H1 (cell line): Measurements from ENCODE around the gene NAV2. TPM values are rescaled to one million over a fixed set of nuclear protein-coding genes. Genes with fewer than 3 reads are reported as not detected.

Source experiments
- CTCF ChIA-PET: fragments of 300-600 bp; sonication (Branson Sonifier 250); formaldehyde crosslinking; loops from one replicate; lab custom pipeline; 2021; ENCODE audit not compliant: partially characterized antibody; lab: Charles Lee
- POLR2A ChIA-PET: fragments of 300-600 bp; sonication (Branson Sonifier 250); formaldehyde crosslinking; loops from one replicate; lab custom pipeline; 2021; ENCODE audit warnings: inconsistent platforms; ENCODE audit not compliant: partially characterized antibody; lab: Charles Lee
- DNase-seq, 2 experiments: peaks; one replicate each; pipeline versions ENCODE4 v3.0.0 to v3.0.0-alpha.2; 2010 to 2022; ENCODE audit warnings: low spot score in 2 of 2, low read depth in 1 of 2, mixed read lengths in 1 of 2
- FAIRE-seq: peaks from 2 replicates; lab custom pipeline; 2011; peaks lifted over from hg19 to GRCh38; lab: Jason Lieb, UNC
- H2AFZ ChIP-seq: 2 replicates; pipeline ENCODE4 v1.8.1; 2012; ENCODE audit warnings: low read length, inconsistent platforms
- H2AK5ac ChIP-seq: 2 replicates; pipeline ENCODE4 v1.6.1; 2013; ENCODE audit warnings: low read depth, low read length
- H2BK120ac ChIP-seq: replicated peaks from 2 replicates; pipeline ENCODE3; 2013; ENCODE audit warnings: low read depth, low read length, inconsistent platforms
- H2BK12ac ChIP-seq: 2 replicates; pipeline ENCODE4 v1.6.1; 2013; ENCODE audit warnings: low read depth, low read length
- H2BK15ac ChIP-seq: 2 replicates; pipeline ENCODE4 v1.6.1; 2013; ENCODE audit warnings: low read length
- H2BK20ac ChIP-seq: 2 replicates; pipeline ENCODE4 v1.6.1; 2013; ENCODE audit warnings: low read length
- H2BK5ac ChIP-seq: 2 replicates; pipeline ENCODE4 v1.6.1; 2013; ENCODE audit warnings: low read depth, low read length
- H3K14ac ChIP-seq: 2 replicates; pipeline ENCODE4 v1.6.1; 2013; ENCODE audit warnings: inconsistent platforms; ENCODE audit not compliant: insufficient read length
- H3K18ac ChIP-seq: 2 replicates; pipeline ENCODE4 v1.6.1; 2013; ENCODE audit warnings: low read length; ENCODE audit errors: extremely low read depth
- H3K23ac ChIP-seq: 2 replicates; pipeline ENCODE4 v1.6.1; 2013; ENCODE audit warnings: inconsistent platforms; ENCODE audit not compliant: insufficient read length
- H3K23me2 ChIP-seq: 2 replicates; pipeline ENCODE4 v1.6.1; 2013; ENCODE audit warnings: low read depth, low read length
- H3K27ac ChIP-seq: 2 replicates; pipeline ENCODE4 v1.6.1; 2011; ENCODE audit warnings: low read depth, low read length, inconsistent platforms
- H3K27me3 ChIP-seq, 4 experiments: replicated peaks in 1 of 4; 1 replicate in 1 of 4; 2 replicates in 3 of 4; pipeline versions ENCODE4 v1.6.1 to v1.8.1; 2011 to 2013; ENCODE audit warnings: low read length in 3 of 4, mild to moderate bottlenecking in 3 of 4, inconsistent platforms in 2 of 4, mixed read lengths in 2 of 4, moderate library complexity in 1 of 4; ENCODE audit not compliant: control insufficient read depth in 3 of 4, insufficient read depth in 3 of 4; ENCODE audit errors: extremely low read depth in 1 of 4
- H3K36me3 ChIP-seq, 4 experiments: 2 replicates each; pipeline versions ENCODE4 v1.6.1 to v1.8.1; 2011 to 2013; ENCODE audit warnings: mild to moderate bottlenecking in 4 of 4, low read length in 3 of 4, moderate library complexity in 2 of 4, control low read depth in 1 of 4, inconsistent platforms in 1 of 4; ENCODE audit not compliant: insufficient read depth in 4 of 4, control insufficient read depth in 2 of 4
- H3K4ac ChIP-seq: replicated peaks from 2 replicates; pipeline ENCODE3; 2013; ENCODE audit warnings: low read length, low read depth, mixed read lengths, inconsistent platforms; ENCODE audit not compliant: insufficient read length
- H3K4me1 ChIP-seq, 4 experiments: replicated peaks in 1 of 4; 1 replicate in 1 of 4; 2 replicates in 3 of 4; pipeline versions ENCODE4 v1.6.1 to v1.8.1; 2011 to 2013; ENCODE audit warnings: low read length in 3 of 4, inconsistent platforms in 2 of 4, mixed read lengths in 1 of 4; ENCODE audit not compliant: insufficient read depth in 4 of 4, control insufficient read depth in 3 of 4
- H3K4me2 ChIP-seq, 2 experiments: 2 replicates each; pipeline versions ENCODE4 v1.6.1 to v1.8.1; 2011 to 2013; ENCODE audit warnings: low read depth in 2 of 2, low read length in 2 of 2, control low read depth in 1 of 2, inconsistent platforms in 1 of 2, mild to moderate bottlenecking in 1 of 2; ENCODE audit not compliant: insufficient read depth in 1 of 2
- H3K4me3 ChIP-seq, 4 experiments: fragments of 200-600, 300-600 bp in 1 of 4; sonication (generic), shearing (Covaris generic), sonication (Bioruptor Twin) in 1 of 4; 2 replicates each; pipeline versions ENCODE4 v1.5.1 to v1.8.1; 2011 to 2016; ENCODE audit warnings: low read length in 4 of 4, low read depth in 3 of 4, control low read depth in 2 of 4, inconsistent platforms in 2 of 4, mild to moderate bottlenecking in 2 of 4, mixed read lengths in 1 of 4, moderate library complexity in 1 of 4; ENCODE audit not compliant: insufficient read depth in 2 of 4; ENCODE audit errors: extremely low read depth in 1 of 4
- H3K56ac ChIP-seq: replicated peaks from 2 replicates; pipeline ENCODE3; 2013; ENCODE audit warnings: low read depth, mild to moderate bottlenecking, mixed read lengths, low read length, inconsistent platforms; ENCODE audit not compliant: insufficient read length
- H3K79me1 ChIP-seq: 2 replicates; pipeline ENCODE4 v1.6.1; 2013; ENCODE audit warnings: low read depth, low read length, control low read depth
- H3K79me2 ChIP-seq, 2 experiments: 2 replicates each; pipeline versions ENCODE4 v1.6.1 to v1.8.1; 2012 to 2013; ENCODE audit warnings: low read length in 2 of 2, mild to moderate bottlenecking in 2 of 2, inconsistent platforms in 1 of 2; ENCODE audit not compliant: insufficient read depth in 2 of 2, control insufficient read depth in 1 of 2
- H3K9ac ChIP-seq, 4 experiments: replicated peaks in 1 of 4; 1 replicate in 1 of 4; 2 replicates in 3 of 4; pipeline versions ENCODE4 v1.6.1 to v1.8.1; 2011 to 2013; ENCODE audit warnings: low read depth in 3 of 4, low read length in 3 of 4, control low read depth in 2 of 4, mild to moderate bottlenecking in 2 of 4, moderate library complexity in 2 of 4, inconsistent platforms in 1 of 4; ENCODE audit errors: extremely low read depth in 1 of 4
- H3K9me3 ChIP-seq, 2 experiments: 2 replicates each; pipeline versions ENCODE4 v1.6.1 to v1.8.1; 2012 to 2013; ENCODE audit warnings: mild to moderate bottlenecking in 2 of 2, moderate library complexity in 2 of 2, control low read depth in 1 of 2, inconsistent platforms in 1 of 2, low read depth in 1 of 2, low read length in 1 of 2, mixed read lengths in 1 of 2; ENCODE audit not compliant: insufficient read depth in 2 of 2
- H4K20me1 ChIP-seq, 2 experiments: replicated peaks in 1 of 2; 2 replicates each; pipeline versions ENCODE3 to v1.8.1; 2011 to 2013; ENCODE audit warnings: inconsistent platforms in 2 of 2, low read length in 2 of 2, mild to moderate bottlenecking in 1 of 2; ENCODE audit not compliant: insufficient read depth in 2 of 2, control insufficient read depth in 1 of 2
- H4K5ac ChIP-seq: 2 replicates; pipeline ENCODE4 v1.6.1; 2013; ENCODE audit warnings: low read length, low read depth, mixed read lengths, inconsistent platforms; ENCODE audit not compliant: insufficient read length
- H4K8ac ChIP-seq: 2 replicates; pipeline ENCODE4 v1.8.0; 2013; ENCODE audit warnings: mild to moderate bottlenecking, moderate library complexity, low read length, inconsistent platforms; ENCODE audit not compliant: insufficient read depth; ENCODE audit errors: extremely low read depth
- H4K91ac ChIP-seq: replicated peaks from 2 replicates; pipeline ENCODE3; 2013; ENCODE audit warnings: low read length, mixed read lengths, inconsistent platforms; ENCODE audit not compliant: insufficient read length
- CHD1 ChIP-seq: IDR thresholded peaks from 2 replicates; pipeline ENCODE4 v1.6.1; 2012; ENCODE audit warnings: low read depth, low read length, improper control_type of control experiment
- EP300 ChIP-seq, 2 experiments: IDR thresholded peaks; 1 replicate in 1 of 2; 2 replicates in 1 of 2; pipeline ENCODE4 v1.6.1; 2011 to 2012; ENCODE audit warnings: low read depth in 2 of 2, low read length in 2 of 2, mild to moderate bottlenecking in 2 of 2, borderline replicate concordance in 1 of 2, inconsistent platforms in 1 of 2, moderate library complexity in 1 of 2
- GTF2F1 ChIP-seq: IDR thresholded peaks from 2 replicates; pipeline ENCODE4 v1.6.1; 2012; ENCODE audit warnings: low read depth, low read length, improper control_type of control experiment, borderline replicate concordance
- HDAC6 ChIP-seq: IDR thresholded peaks from one replicate; pipeline ENCODE4 v1.7.1; 2012; ENCODE audit warnings: low read depth, mild to moderate bottlenecking, inconsistent platforms, low read length, moderate library complexity
- JUN ChIP-seq: IDR thresholded peaks from 2 replicates; pipeline ENCODE4 v1.6.1; 2011; ENCODE audit warnings: low read depth, mild to moderate bottlenecking, improper control_type of control experiment, low read length
- NRF1 ChIP-seq: IDR thresholded peaks from 2 replicates; pipeline ENCODE4 v1.6.1; 2011; ENCODE audit warnings: mild to moderate bottlenecking, low read depth, low read length, improper control_type of control experiment
- POLR2A ChIP-seq, 2 experiments: IDR thresholded peaks; 1 replicate in 1 of 2; 2 replicates in 1 of 2; pipeline ENCODE4 v1.6.1; 2011; ENCODE audit warnings: low read depth in 2 of 2, low read length in 2 of 2, mild to moderate bottlenecking in 2 of 2; ENCODE audit errors: control extremely low read depth in 1 of 2
- POU5F1 ChIP-seq: IDR thresholded peaks from 2 replicates; pipeline ENCODE4 v1.6.1; 2011; ENCODE audit warnings: low read depth, mild to moderate bottlenecking, low read length, moderate library complexity
- SAP30 ChIP-seq: fragments of 300-600 bp; sonication (generic); IDR thresholded peaks from 2 replicates; pipeline ENCODE4 v1.7.1; 2012; ENCODE audit warnings: low read length, moderate library complexity, mild to moderate bottlenecking, inconsistent platforms; ENCODE audit not compliant: insufficient read depth, insufficient replicate concordance
- SIX5 ChIP-seq: IDR thresholded peaks from 2 replicates; pipeline ENCODE4 v1.6.1; 2011; ENCODE audit warnings: mild to moderate bottlenecking, low read depth, low read length
- TBP ChIP-seq: IDR thresholded peaks from 2 replicates; pipeline ENCODE4 v1.6.1; 2011; ENCODE audit warnings: low read depth, low read length, improper control_type of control experiment
- TEAD4 ChIP-seq: IDR thresholded peaks from 2 replicates; pipeline ENCODE4 v1.6.1; 2012; ENCODE audit warnings: low read depth, low read length, inconsistent platforms, mixed read lengths
- ZNF274 ChIP-seq: IDR thresholded peaks from 2 replicates; pipeline ENCODE4 v1.7.0; 2012; ENCODE audit warnings: low read length, borderline replicate concordance; ENCODE audit errors: extremely low read depth
- WGBS, 2 experiments: shearing (Covaris generic) in 1 of 2; methylation state at CpG; one replicate each; pipeline versions ENCODE4 v1.1.6 to v1.1.7; 2013 to 2015; ENCODE audit warnings: low lambda C conversion rate in 2 of 2, mixed read lengths in 2 of 2, inconsistent platforms in 1 of 2, low coverage in 1 of 2, missing lambda C conversion rate in 1 of 2; ENCODE audit not compliant: insufficient replicate concordance in 2 of 2, insufficient coverage in 1 of 2, insufficient read length in 1 of 2; ENCODE audit errors: extremely low coverage in 1 of 2, missing lambda C conversion rate in 1 of 2; 5-methylcytosine and 5-hydroxymethylcytosine counted together
- polyA plus RNA-seq, 7 experiments: library from polyadenylated mRNA; depleted of rRNA in 3 of 7; stranded (reverse) in 5 of 7; unstranded in 2 of 7; fragments of >200 nt in 5 of 7; fragments of 200-250 nt in 2 of 7; gene quantifications; 1 replicate in 5 of 7; 2 replicates in 1 of 7; 4 replicates in 1 of 7; pipeline versions ENCODE4 v1.2.1 to v1.2.3, GENCODE V29; 2011 to 2013; ENCODE audit warnings: missing spikeins in 2 of 7, mixed read lengths in 2 of 7
- total RNA-seq: library from RNA; stranded (reverse); fragmentation: NEBNext Ultra II Directional; extraction: Animal tissue kit (Norgen Biotek cat#: 25700); gene quantifications from 2 replicates; pipeline ENCODE4 v1.2.1, GENCODE V29; 2021

The NAV2 gene
- total and polyA plus RNA-seq, 2 of the 8 experiments (the other 6 are each of a cell fraction or from before 2014, with no cell fraction given), result 35.6 to 73.6 TPM

GRCh38 chr11:19817870-19818269 is 105.2 kb downstream of the NAV2 start:
- Histone ChIP-seq H3K23ac (no peak overlapping the region), H3K14ac (peak overlapping the region; percentile 78), H3K27me3 (no peaks in the 10 kb centered on the region), H4K20me1 (no peaks in the 10 kb centered on the region), H2AK5ac (peak overlapping the region; percentile 92), H3K4me1 (peaks cover 29 to 55% (median 47%) of the 10 kb centered on the region in 4 experiments), H3K4ac (peak overlapping the region; percentile 95), H4K91ac (peak overlapping the region; percentile 99), H2BK5ac (peak overlapping the region; percentile 100), H3K36me3 (peaks cover 0 to 4% (median 2%) of the 10 kb centered on the region in 4 experiments; a peak in 1 of 8 replicates), H4K5ac (peak overlapping the region; percentile 96), H3K27ac (peak overlapping the region; percentile 97), H3K56ac (peak overlapping the region; percentile 85), H2BK120ac (peak overlapping the region; percentile 96), H3K18ac (peak overlapping the region; percentile 73), H3K23me2 (peaks cover 7% of the 10 kb centered on the region; the same call in 1 of the 2 replicates), H2BK20ac (peak overlapping the region; percentile 99), H4K8ac (peak overlapping the region; percentile 91; the same call in 1 of the 2 replicates), H3K79me1 (peaks cover 10% of the 10 kb centered on the region), H2AFZ (no peak overlapping the region), H3K4me3 (peak overlapping the region in 3 of 4 experiments; percentile 13 to 46 (median 30); a peak in 4 of 8 replicates), H3K9ac (peak overlapping the region in 3 of 4 experiments; percentile 60 to 71 (median 66); a peak in 6 of 7 replicates), H3K79me2 (peaks cover 0 to 72% of the 10 kb centered on the region in 2 experiments; a peak in 3 of 4 replicates), H3K9me3 (no peaks in the 10 kb centered on the region), H3K4me2 (peak overlapping the region; percentile 73 to 79), H2BK15ac (no peak overlapping the region), H2BK12ac (peak overlapping the region; percentile 99)
- 0% methylated on average over 3 of the region's 3 CpGs; no CpG with 5 or more reads in 1 of the 2 experiments for whole genome bisulfite sequencing, 2 experiments
- ChIA-PET CTCF (interaction anchor here (1.0 to 8.0 kb wide), 7 partner anchors 11 to 159 kb away, joined by 3 to 88 read pairs (median 12); no protein-coding TSS in a partner anchor), POLR2A (interaction anchor here (0.8 to 5.0 kb wide), 12 partner anchors 9 to 86 kb away, joined by 3 to 37 read pairs (median 4); no protein-coding TSS in a partner anchor)
- DNase-seq (peak in 1 of 2 experiments; percentile 51), FAIRE-seq (peak; percentile 82)
- TF ChIP-seq POU5F1 (peak; percentile 89), TEAD4 (peak; percentile 56; the same call in 1 of the 2 replicates), EP300 (IDR thresholded peaks at IDR 0.05; ENCODE audit: borderline replicate concordance in 1 of 2, low read depth in 2 of 2, low read length in 2 of 2) (peak in 1 of 2 experiments; percentile 66; a peak in 1 of 3 replicates), TBP (no peak), HDAC6 (no peak), JUN (no peak), CHD1 (no peak), GTF2F1 (no peak), SIX5 (no peak), NRF1 (no peak), SAP30 (no peak), POLR2A (IDR thresholded peaks at IDR 0.05; ENCODE audit: control extremely low read depth in 1 of 2, low read depth in 2 of 2, low read length in 2 of 2) (no peak; a peak in 2 of 3 replicates), ZNF274 (no peak)
